Measurements from ENCODE around the gene RCBTB1.
A peak's percentile ranks its signal among the peaks of the same experiment; 100 is the strongest.
"Not testable (repeated sequence)": the region's sequence is repeated elsewhere in the genome, so short reads cannot be mapped to it uniquely, and the experiment has no call there.

RCBTB1 gene

DNA sequence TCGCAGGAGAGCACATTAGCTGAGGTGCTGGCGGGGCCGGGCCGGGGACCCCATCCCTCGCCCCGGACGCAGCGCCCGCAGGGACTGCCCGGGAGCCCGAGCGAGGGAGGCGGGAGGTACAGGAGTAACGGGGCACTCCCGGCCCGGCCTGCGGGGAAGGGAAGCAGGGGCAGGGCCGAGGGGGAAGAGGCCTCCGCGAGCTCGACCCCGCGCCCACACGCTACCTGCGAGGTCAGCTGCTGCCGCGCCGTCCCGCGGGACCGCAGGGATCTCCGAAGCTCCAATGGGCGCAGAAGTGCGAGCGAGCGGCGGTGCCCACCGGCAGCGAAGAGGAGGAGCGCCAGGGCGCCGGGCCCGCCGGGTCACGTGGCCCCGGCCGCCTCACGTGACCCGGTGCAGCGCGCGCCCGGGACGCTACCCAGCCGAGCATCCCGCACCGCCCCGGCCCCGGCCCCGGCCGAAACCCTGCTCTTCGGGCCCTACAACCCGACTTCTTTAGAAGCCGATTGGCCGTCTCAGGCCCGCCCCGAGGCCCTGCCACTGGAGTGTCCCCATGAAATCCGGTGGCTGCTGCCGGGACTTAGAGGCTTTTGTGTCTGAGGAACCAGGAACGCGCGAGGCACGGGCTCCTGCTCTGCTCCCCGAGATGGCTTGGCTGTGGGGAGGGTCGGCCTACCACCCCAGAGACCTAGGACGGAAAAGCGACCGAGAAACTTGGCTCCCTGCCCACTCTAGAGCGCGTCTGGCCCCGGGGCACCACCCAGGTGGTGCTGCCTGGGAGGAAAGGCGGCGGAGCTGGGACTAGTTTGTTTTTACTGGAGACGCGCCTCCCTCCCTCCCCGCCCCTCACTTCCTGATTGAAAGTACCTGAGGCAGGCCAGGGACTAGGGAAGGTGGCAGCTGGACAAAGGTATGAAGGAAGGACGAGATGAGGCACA is at the start of gene RCBTB1:
TSS of gene RCBTB1 (minus strand) at position 339 of the 938 bp plus-strand sequence. CDS start 18,279 bp downstream, outside the sequence.
- peak; percentile 39 to 55 for DNase-seq (ENCODE audit: extremely low read depth in 1 of 2, low read depth in 1 of 2)

- DNase-seq (ENCODE audit: extremely low read depth in 1 of 2, low read depth in 1 of 2): no peak
Observed at GRCh38 chr13:49633710-49634109, 48.4 kb upstream of the RCBTB1 start.

GRCh38 chr13:49632156-49632555 is 46.8 kb upstream of the RCBTB1 start:
- DNase-seq (ENCODE audit: extremely low read depth in 1 of 2, low read depth in 1 of 2): no peak

DNA sequence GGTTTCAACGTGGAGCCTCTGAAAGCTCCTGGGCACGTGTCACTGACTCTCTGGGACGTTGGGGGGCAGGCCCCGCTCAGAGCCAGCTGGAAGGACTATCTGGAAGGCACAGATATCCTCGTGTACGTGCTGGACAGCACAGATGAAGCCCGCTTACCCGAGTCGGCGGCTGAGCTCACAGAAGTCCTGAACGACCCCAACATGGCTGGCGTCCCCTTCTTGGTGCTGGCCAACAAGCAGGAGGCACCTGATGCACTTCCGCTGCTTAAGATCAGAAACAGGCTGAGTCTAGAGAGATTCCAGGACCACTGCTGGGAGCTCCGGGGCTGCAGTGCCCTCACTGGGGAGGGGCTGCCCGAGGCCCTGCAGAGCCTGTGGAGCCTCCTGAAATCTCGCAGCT is 45.2 kb upstream of the RCBTB1 start:
- DNase-seq (ENCODE audit: extremely low read depth in 1 of 2, low read depth in 1 of 2): no peak

- DNase-seq (ENCODE audit: extremely low read depth in 1 of 2, low read depth in 1 of 2): no peak
Observed at GRCh38 chr13:49629947-49630346, 44.6 kb upstream of the RCBTB1 start.

DNA sequence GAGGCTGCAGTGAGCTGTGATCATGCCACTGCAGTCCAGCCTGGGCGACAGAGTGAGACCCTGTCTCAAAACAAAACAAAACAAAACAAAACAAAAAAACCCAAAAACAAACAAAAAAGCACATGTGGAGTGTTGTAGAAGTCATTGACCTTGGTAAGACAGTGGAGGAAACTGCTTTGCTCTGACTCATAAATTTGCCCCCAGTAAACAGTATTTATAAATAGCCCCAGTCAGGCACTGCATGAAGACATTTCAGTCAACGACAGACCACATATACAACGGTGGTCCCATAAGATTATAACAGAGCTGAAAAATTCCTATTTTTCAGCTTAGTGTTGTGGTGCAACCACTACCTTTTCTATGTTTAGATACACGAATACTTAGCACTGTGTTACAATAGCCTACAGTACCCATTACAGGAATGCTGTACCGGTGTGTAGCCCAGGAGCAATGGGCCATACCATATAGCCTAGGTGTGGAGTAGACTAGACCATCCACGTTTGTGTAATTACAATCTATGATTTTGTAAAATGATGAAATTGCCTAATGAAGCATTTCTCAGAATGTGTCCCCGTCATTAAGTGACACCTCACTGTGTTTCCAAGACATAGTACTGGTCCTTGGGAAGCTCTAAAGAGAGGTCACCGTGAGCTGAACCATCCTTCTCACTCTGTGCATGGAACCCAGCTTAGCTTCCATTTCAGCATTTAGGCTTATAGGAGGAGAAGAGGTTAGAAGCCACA is 44.0 kb upstream of the RCBTB1 start:
- no peak for DNase-seq (ENCODE audit: extremely low read depth in 1 of 2, low read depth in 1 of 2)

DNA sequence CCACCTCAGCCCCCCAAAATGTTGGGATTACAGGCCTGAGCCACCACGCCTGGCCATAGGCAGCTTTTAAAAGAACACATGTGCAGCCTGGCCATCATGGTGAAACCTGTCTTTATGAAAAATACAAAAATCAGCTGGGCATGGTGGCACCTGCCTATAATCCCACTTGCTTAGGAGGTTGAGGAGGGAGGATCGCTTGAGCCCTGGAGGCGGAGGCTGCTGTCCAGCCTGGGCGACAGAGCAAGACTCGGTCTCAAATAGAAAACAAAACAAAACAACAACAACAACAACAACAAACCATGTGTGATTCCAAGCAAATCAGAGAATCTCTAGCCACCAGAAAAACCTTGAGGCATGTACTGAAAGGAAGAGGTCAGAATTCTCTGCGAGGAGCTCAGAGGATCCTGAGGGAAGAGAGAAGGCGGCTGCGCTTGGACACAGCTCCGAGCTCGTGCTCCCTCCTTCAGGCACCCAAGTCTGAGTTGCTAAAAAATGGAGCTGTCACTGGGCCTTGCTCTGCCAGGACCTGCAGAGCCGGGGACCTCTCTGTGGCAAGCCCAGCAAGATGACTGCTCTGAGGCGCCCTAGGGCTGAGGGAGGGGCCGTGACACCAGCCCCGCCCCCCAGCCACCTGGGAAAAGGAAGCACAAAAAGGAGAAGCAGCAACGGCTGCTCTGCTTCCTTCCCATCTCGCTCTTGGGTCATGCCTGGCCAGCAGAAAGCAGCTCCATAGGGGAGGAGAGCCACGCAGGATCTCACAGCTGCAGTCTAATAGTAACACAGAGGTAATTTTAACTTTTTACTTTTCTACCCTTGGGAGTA is 42.7 kb upstream of the RCBTB1 start, which contains the start of gene ARL11:
TSS of gene ARL11 (plus strand) at position 677 of the 822 bp plus-strand sequence. CDS start 1,941 bp downstream, outside the sequence.
- DNase-seq (ENCODE audit: extremely low read depth in 1 of 2, low read depth in 1 of 2): peak; percentile 23 to 29

DNA sequence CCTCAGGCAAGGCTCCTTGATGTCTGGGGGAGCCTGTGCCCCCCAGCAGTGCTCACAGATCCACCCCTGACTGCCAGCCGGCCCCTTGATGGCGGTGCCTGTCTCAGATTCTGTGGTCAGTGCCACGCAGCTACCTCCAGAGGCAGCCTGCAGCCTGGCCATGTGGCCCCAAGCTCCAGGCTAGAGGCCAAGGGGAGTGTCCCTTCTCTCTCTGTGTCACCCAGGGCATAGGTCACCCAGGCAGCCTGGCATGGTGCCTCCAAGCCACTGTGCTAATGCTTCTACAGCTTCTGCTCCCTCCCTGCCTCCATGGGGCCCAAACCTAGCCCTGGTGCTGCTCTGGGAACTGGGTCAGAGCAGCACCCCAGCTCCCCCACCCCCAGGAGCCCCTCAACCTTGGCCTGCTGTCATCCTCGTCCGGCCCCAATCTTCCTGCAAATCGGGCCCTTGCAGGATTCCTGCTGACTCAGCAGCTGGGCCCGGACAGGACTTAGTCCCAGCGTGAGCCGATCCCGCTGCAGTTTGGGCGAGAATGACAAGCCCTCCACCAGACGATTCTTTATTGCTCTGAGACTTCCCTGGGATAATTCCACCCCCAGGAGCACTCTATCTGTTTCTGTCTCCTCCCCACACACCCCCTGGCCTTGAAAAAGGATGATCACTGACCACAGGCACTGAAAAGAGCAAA is 40.2 kb upstream of the RCBTB1 start:
- no peak for DNase-seq (ENCODE audit: extremely low read depth in 1 of 2, low read depth in 1 of 2)

GRCh38 chr13:49624229-49624628 is 38.9 kb upstream of the RCBTB1 start:
- DNase-seq (ENCODE audit: extremely low read depth in 1 of 2, low read depth in 1 of 2): no peak

DNA sequence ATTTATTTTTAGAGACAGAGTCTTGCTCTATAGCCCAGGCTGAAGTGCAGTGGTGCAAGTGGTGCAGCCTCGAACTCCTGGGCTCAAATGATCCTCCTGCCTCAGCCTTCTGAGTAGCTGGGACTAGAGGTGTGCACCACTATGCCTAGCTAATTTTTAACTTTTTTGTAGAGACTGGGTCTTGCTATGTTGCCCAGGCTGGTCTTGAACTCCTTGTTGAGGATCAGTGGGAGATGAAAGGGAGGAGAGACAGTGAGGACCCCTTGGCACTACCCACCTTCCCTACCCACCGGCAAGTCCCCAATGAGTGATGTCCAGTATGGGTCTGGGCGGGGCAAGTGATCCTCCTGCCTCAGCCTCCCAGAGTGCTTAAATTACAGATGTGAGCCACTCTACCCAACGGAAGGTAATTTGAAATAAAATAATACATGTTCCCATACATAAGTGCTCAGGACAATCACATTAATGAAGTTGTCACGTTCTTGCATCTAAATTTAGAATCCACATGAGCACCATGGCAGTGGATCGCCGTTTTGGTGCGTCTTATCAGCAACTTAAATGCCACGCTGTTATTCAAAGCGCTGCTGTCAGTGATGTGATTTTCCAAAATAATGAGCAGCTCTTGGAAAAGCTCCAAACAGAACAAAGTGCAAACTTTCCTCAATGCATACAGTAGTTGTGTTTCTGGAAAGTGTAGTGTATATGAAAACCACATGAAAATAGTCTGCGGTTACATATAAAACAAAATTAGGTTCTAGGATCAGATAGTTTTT is 37.0 kb upstream of the RCBTB1 start:
- no peak for DNase-seq (ENCODE audit: extremely low read depth in 1 of 2, low read depth in 1 of 2)

DNA sequence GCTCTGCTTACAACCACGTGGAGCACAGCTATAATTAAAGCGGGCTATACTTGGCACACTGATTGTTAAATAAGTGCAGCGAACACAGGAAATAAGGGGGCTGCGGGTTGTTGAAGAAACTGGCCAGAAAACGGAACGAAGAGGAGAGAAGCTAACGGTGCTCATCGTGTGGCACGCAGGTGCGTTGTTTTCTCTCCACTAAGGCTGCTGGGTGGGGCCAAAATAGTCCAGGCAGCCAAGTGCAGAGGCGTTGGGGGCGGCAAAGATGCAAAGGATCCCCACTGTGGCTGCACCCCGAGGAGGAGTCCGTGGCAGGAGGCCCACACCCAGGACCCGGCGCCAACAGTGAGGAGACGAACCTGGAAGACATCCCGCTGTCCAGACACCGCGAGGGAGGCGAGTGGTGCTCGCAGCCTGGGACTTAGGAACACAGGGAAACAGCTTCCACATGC is 34.8 kb upstream of the RCBTB1 start:
- DNase-seq (ENCODE audit: extremely low read depth in 1 of 2, low read depth in 1 of 2): no peak

- DNase-seq (ENCODE audit: extremely low read depth in 1 of 2, low read depth in 1 of 2): no peak
Observed at GRCh38 chr13:49616676-49617065, 31.3 kb upstream of the RCBTB1 start.

DNA sequence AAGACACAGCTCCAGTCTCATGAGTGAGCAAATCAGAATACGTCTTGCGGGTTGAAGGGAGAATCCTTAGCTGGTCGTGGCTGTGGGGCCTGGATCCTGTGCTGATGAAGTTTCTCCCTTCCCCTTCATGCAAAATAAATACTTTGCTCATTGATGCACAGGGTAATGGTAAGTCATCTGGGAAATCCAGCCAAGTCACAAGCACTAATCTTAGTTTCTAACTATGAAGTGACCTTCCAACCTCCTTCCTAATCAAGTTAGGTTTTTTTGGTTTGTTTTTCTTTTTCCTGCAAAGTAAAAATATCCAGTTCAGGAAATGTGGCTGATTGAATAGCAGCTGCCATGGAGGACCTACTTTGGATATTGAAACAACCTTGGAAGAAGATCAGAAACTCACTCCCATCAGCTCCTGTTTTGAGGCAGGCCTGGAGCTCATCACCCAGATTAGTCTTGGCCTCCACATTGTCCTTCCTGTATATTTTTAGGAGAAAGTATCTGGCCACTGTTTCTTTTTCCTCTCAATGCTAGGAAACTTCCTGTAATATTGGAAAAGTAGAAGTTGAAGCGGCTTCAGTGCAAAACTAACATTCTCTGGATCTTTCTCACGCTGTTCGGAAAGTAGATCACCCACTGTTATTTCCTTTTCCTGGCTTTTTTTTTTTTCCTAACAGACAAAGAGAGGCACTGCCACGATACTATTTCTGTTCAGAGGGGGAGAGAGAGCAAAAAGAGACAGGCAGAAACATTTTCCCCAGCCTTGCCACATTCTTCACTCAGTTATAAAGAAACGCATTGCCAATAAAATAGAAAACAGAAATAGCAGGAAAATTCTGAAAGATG is 30.7 kb upstream of the RCBTB1 start:
- no peak for DNase-seq (ENCODE audit: extremely low read depth in 1 of 2, low read depth in 1 of 2)

- not testable (repeated sequence) for DNase-seq (ENCODE audit: extremely low read depth in 1 of 2, low read depth in 1 of 2)
Observed at GRCh38 chr13:49612042-49612441, 26.7 kb upstream of the RCBTB1 start.

- no peak for DNase-seq (ENCODE audit: extremely low read depth in 1 of 2, low read depth in 1 of 2)
Observed at GRCh38 chr13:49610176-49610575, 24.8 kb upstream of the RCBTB1 start.

GRCh38 chr13:49608651-49609331 is 23.4 kb upstream of the RCBTB1 start:
- no peak for DNase-seq (ENCODE audit: extremely low read depth in 1 of 2, low read depth in 1 of 2)

GRCh38 chr13:49607761-49608160 is 22.4 kb upstream of the RCBTB1 start:
- no peak for DNase-seq (ENCODE audit: extremely low read depth in 1 of 2, low read depth in 1 of 2)
